ENCODE measurements around the gene PSAT1.

- TF ChIP-seq CTCF (IDR thresholded peaks at IDR 0.05) (no peak), POLR2A (IDR thresholded peaks at IDR 0.05) (no peak)
Measured at GRCh38 chr9:78311075-78311474, 14.2 kb downstream of the PSAT1 start.
